HG03439 (cell line): Measurements from ENCODE around the gene VPS13D.

ENCODE experiments used
- ATAC-seq: cut with Tn5 transposase; IDR thresholded peaks from one replicate; pipeline ENCODE4 v1.9.1; 2021; ENCODE audit warnings: mild to moderate bottlenecking, moderate library complexity; ENCODE audit not compliant: unreplicated experiment

Gene VPS13D

DNA sequence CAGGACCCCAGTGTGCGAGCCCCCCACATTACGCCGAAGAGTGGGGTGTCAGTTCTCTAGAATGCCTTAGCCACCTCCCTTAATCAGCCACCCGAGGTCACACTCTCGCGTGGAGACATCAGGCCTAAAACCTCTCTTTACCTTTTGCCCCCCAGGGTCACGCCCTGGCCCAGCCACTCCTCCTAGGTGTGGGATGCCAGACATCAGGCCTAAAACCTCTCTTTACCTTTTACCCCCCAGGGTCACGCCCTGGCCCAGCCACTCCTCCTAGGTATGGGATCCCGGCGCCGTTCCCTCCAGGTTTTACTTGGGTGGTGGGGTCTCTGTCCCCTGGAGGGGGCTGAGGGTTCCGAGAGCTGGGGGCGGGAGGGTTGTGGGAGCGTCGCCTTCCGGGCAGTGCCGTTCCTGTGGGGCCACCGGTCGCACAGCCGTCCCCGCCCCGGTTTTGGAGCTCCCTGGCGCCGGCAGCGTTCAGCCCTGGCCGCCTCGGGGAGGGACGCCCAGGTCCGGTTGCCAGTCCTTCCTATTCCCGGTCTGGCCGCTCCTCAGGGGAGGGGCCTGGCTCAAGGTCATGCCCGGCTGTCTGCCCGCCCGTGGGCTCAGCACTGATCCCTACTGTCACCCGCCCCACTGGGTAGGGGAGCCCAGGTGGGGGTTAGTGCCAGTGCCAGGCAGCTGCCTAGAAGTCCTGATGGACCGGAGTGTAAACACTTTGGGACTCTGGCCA, 882 bp downstream of the VPS13D start:
- no peak for ATAC-seq

DNA sequence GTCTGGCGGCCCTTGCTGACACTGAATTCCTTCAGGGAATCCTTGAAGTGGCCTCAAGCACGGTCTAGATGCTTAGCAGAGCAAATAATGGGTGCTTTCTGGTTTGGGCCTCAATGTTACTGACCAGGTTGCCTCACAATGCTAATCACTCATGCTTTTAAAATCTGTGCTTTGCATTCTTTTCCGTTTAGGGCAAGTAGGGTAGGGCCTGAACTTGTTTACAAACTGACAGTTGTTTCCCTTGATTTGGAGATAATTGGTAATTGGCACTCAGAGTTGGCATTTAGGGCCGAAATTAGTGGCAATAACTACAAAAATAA, 1.4 kb downstream of the VPS13D start:
- no peak for ATAC-seq

DNA sequence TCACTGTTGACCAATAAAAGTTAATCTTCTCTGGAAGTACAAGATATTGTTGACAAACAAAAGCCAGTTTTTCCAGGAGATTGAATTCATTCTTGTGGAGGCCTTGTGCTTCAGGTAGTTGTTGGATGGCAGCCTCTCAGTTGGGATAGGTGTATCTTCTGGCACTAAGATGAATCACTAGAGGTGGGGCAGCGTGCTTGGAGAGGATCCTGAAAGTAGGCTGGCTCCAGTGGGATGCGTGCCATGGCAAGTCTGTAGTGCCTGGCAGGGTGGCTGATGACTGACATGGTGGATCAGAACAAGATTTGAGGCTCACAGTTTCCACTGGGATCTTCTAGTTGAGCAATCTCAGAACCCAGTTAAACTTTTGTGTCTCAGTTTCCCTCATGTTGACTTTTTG, 2.4 kb downstream of the VPS13D start:
- ATAC-seq, result no peak

DNA sequence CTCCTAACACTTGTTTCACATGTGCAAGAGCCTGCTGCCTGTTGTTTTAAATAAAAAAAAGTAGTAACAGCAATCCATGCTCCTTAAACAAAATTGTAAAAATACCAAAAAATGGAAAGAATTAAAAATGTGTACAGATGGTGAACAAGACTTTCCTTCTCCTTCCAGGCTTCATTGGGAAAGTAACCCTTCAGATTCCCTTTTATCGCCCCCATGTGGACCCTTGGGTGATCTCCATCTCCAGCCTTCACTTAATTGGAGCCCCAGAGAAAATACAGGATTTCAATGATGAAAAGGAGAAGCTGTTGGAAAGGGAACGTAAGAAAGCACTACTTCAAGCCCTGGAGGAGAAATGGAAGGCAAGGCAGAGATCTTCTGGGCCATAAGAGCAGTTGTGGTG, 14.2 kb downstream of the VPS13D start:
- no peak for ATAC-seq

DNA sequence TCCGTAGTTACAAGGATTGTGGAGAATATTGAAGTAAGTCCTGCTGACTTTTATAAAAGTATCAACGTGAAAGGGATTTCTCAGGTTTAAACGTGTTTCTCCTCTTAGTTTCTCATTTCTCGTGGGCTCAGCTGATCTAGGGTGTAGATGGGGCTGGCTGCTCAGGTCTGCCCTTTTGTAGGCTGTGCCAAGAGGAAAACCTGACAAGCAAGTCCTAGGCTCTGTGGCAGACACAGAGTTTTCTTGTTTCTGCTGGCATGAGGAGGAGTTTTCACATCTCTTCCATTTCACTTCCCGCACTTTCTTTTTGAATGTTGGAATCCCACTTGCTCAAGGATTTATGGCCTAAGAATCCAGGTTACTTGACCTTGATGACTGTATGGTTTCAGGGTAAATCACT, 14.8 kb downstream of the VPS13D start:
- no peak for ATAC-seq

DNA sequence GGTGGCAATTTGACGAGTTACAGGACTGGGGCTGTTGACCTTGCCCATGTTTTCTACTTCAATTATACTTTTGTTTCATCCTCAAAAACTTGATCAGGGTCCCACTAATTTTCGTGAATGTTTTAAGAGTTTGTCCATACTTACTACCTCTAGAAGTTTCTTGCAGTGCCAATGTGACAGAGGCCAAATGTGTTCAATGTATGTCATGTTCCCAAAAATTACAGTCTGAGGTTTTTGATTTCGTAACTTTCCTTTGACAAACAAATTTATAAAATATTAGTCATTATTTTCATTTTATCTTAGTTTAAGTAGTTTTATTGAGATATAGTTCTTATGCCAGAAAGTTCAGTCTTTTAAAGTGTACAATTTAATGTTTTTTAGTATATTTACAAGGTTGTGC, 15.3 kb downstream of the VPS13D start:
- no peak for ATAC-seq

DNA sequence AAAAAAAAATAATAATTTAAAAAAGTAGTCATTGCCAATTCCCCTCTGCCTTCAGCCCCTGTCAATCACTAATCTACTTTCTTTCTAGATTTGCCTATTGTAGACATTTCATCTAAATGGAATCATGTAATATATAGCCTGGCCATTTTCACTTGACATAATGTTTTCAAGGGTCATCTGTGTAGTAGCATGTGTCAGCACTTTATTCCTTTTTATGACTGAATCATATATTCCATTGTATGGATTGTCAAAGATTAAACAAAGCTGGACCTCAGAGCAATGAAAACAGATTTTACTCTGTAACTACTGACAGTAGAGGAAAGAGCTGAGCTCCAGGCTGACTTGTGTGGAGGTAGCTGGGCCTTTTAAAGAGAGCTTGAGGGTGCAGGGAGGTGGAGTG, 15.9 kb downstream of the VPS13D start:
- no peak for ATAC-seq

DNA sequence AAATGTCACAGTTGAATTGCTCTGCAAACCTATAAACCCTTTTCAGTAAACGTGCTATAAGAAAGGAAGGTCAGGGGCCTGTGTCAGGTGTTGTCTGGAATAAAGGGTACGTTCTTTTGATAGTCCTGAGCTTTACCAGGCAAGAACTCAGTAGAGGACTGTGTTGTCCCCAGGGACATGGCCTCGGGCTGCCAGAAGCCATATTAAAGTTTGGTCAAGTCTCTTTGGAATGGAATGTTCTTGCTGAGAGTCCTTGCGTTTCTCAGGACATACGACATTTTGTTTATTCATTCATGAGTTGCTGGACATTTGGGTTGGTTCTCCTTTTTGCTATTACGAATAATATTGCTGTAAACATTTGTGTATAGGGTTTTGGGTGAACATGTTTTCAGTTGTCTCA, 16.8 kb downstream of the VPS13D start:
- no peak for ATAC-seq

DNA sequence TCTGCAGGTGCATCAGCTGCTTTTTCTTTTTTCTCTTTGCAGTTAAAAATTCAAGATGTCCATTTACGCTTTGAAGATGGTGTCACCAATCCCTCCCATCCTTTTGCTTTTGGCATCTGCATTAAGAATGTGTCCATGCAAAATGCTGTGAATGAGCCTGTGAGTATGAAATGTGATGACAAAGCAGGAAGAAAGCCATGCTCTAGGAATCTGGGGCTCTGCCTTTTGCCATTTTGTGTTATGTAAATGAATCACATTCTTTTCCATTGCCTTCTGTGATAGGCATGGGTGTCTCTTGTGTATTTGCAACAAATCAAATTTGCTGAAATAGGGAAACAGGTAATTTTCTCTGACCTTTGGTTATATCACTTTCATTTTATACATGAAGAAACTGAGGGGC, 19.4 kb downstream of the VPS13D start:
- no peak for ATAC-seq

DNA sequence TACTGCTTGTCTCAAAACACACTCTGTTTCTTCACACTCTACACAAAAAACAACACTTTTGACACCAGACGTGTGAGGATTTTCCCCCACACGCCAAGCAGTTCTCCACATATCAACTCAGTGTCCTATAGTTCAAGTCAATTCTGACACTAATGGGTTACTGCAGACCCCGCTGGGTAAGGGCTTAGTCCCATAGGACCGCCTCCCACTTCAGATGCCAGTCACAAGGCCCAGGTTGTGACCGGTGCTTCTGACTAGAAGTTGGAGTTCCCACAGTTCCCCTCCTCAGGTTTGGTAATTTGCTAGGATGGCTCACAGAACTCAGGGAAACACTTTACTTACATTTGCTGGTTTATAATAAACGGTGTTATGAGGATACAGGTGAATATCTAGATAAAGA, 19.9 kb downstream of the VPS13D start:
- ATAC-seq, result no peak

DNA sequence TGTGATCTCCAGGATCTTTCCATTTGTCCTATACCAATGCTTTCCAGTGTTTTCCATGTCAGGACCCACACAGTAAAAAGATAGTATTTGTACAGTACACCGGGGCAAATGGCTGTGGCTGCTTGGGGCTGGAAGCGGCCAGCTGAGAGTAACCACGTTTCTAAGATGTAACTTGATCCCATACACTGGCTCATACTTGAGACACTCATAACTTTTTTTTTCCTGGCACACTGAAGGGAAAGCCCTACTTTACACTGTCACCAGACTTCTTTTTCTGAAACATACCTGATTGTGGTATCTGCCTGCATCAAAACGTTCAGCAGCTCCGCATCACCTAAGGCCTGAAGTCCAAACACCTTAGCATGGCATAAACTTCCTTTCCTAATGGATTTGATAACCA, 21.6 kb downstream of the VPS13D start:
- no peak for ATAC-seq

DNA sequence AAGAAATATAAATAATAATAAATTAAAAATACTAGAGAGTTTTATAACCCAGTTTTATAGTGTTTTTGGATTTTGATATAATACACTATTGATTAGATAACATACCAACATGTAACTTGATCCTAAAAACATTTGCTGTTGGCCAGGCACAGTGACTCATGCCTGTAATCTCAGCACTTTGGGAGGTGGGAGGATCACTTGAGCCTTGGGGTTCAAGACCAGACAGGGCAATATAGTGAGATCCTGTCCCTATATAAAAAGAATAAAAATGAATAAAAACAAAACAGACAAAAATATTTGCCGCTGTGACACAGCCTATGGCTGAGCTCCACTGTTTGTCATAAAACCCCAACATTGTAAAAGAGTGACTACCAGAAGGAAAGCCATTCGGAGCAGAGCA, 26.1 kb downstream of the VPS13D start:
- ATAC-seq, result no peak

DNA sequence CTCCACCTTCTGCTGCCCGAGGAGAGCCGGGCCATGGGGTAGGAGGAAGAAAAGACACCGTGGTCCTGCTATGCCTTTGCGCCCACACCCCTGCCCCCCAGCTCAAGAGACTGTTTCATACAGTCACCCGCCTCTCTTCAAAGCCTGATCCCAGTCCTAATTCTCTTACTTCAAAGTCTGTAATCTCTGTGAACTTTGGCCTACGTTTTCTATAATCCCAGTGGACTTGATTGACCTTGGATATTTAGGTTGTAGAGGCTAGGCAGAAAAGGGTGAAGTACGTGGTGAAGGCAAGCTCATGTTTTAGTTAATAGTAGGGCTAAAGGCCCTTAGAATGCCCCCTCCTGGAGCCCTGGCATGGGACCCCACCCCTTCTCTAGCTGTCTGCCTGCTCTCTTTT, 28.4 kb downstream of the VPS13D start:
- no peak for ATAC-seq

DNA sequence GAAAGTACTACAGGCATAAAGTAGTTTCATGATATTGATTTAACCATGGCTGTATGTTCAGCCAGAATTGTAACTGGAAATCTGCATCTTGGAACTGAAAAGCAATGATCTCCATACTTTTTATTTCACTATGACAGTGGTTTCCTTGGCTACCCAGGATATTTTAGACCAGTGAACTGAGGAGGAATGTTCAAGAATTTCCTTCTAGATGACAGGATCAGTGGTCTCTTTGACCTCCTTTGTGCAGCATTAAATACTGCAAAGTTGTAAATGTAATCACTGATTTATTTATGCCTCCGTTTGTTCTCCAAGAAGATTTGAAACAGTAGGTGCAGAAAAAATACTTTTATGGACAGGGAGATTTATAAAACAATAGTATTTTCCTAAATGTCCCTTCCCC, 39.5 kb downstream of the VPS13D start:
- no peak for ATAC-seq

DNA sequence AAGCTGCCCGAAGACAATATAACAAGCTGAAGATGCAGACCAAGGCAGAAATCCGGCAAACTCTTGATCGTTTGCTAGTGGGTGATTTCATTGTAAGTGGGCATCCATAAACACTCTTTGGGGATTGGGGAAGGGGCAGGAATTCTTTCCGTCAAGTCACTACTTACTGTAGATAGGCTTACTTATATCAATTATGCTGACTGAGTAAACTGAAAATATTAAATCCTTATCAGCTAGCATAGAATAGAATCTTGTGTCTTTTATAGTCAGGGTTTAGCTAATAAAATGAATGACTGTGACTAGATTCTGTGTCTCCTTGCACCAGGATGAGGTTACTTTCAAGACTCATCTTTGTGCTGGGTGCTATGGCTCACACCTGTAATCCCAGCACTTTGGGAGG, 41.2 kb downstream of the VPS13D start:
- ATAC-seq, result no peak

DNA sequence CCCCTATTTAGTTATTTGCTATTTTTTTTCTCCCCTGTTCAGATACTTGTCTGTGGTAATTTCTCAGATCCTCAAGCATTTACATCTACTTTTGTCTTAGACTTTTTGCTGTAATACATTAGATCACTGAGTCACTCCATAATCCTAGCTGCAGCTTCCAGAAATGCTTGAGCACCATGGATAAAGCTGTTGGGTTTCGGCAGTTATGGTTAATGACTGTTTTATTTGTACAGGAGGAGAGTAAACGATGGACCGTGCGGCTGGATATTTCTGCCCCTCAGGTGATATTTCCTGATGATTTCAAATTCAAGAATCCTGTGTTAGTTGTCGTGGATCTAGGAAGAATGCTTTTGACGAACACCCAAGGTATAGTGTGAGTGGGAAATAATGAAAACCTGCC, 42.9 kb downstream of the VPS13D start:
- ATAC-seq, result no peak

DNA sequence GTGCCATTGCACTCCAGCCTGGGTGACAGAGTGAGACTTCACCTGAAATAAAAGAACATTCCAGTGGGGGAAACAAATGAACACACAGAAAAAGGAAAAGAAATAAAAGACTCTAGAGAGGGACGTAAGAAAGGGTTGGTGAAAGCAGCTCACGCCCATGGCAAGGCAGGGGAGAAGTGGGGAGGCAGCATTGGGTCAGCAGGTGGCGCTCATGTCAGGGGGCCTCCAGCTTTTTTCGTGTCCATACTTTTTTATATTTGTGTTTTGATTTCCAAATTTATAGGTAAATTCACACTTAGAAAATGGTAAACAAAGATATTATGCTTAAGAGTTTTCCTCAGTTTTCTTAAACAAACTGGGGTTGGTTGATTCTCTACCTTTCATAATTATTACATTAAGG, 45.5 kb downstream of the VPS13D start:
- ATAC-seq, result no peak

DNA sequence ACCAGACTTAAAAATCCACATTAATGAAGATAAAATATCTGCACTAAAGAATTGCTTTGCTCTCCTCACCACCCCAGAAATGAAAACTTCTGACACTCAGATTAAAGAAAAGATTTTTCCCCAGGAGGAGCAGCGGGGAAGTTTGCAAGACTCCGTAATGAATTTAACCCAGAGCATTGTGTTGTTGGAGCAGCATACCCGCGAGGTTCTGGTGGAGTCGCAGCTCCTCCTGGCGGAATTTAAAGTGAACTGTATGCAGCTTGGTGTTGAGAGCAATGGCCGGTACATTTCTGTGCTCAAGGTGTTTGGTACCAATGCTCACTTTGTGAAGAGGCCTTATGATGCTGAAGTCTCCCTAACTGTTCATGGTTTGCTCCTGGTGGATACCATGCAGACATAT, 46.4 kb downstream of the VPS13D start:
- ATAC-seq, result no peak

DNA sequence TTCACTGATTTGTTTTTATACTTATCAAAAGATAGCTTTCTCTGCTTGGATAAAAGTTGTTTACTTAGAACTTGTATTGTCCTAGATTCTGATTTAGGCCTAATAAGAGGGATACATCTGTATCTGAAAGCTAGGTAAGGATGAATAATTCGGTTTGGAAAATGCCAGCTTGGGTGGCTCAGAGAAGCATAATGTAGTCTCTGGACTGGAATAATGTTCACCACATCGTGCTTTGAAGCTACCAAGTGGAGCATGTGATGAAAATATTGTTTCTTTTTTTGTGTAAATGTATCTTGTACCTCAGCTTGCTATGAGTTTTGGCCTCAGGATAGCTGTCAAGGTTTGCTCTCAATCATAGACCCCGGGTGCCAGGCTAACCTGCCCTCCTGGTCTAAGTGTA, 49.2 kb downstream of the VPS13D start:
- no peak for ATAC-seq

DNA sequence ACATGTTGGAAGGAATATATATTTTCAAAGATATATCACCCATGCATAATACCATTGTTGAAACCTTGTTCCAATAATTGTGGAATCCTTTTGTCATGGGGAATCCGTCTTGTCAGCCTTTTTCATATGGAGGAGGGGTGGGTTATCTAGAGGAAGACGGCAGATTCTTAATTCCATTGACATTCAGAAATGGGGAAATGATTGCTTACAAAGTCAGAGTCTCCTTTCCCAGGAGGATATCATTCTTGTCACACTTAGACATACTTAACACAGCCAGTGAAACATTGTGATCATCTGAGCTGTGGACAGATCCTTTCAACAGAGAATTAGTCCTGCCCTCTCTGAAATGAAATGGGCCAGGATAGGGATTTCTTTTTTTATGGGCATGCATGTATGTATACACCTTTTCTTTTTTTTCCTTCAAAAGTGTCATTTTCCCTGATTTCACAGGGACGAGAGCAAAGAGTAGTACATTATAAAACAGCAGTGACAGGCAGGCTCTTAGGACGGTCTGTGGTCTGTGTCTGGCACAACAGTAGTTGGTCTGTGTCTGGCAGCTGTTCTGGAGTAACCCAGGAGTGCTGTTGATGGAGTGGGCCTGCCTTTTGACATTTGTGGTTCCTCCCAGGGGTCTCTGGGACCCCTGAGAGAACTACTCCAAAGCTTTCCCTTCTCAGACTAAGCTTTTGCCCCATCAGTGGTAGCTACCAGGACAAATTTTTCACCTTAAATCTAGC, 50.1 kb downstream of the VPS13D start:
- no peak for ATAC-seq

DNA sequence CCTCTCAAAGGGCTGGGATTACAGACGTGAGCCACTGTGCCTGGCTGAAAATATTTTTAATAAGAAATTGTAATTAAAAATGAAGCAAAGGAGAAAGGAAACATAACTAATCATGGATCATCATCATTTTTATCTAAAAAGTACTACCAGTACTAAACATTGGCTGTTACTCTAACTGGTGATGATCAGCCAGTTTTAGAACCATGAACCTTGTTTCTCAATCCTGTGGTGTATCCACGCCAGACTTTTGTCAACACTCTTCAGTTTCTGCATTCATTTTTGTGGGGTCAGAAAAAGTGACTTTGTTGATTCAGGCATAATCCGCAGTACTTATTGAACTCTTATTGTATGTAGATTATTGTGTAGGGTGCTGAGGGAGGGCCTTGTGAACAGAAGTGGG, 52.3 kb downstream of the VPS13D start:
- ATAC-seq, result no peak

DNA sequence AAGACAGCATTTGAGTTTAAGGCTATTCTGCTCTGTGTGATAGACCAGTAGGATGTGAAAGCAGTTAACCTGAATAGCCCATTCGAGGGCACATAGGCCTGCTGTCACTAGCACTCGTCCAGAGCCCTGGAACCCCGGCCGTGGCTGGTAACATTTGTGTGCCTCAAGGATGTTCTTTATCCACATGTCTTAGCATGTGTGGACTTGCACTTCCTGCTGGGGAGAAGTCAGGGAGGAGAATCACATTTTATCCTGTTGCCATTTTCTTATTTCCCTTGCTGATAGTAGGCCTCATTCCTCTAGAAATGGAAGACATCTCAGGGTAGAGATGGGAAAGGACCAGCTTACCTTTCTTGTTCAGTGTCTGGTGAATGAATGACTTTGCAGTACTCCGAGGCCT, 54.7 kb downstream of the VPS13D start:
- ATAC-seq, result no peak
